A673 (cell line): ENCODE results near the gene PTPRK.

ENCODE experiments used
- CTCF ChIP-seq: fragments of 300-800, 200-600 bp; sonication (generic); conservative IDR thresholded peaks from 2 replicates; pipeline ENCODE4 v1.5.1; 2017; ENCODE audit warnings: low read depth, mild to moderate bottlenecking, antibody characterized with exemption, low read length, moderate library complexity, mixed read lengths
- EZH2 ChIP-seq: fragments of 200-600 bp; sonication (generic); IDR thresholded peaks from 2 replicates; pipeline ENCODE4 v1.6.1; 2017; ENCODE audit warnings: borderline replicate concordance, low read depth, mild to moderate bottlenecking, mixed read lengths, antibody characterized with exemption, low read length; ENCODE audit not compliant: poor library complexity, severe bottlenecking

GRCh38 chr6:128409003-128409402 lies 111.4 kb downstream of the PTPRK start:
- TF ChIP-seq CTCF (no peak), EZH2 (no peak)
